IMR-90 (cell line): ENCODE results near the gene RGS9.

ENCODE experiments used
- CEBPB ChIP-seq: IDR thresholded peaks from 2 replicates; pipeline ENCODE4 v1.6.1; 2012; ENCODE audit warnings: low read depth, low read length, improper control_type of control experiment
- FOS ChIP-seq: fragments of 150-350 bp; IDR thresholded peaks from 2 replicates; pipeline ENCODE4 v1.6.1; 2016; ENCODE audit warnings: low read depth, low read length
- NFE2L2 ChIP-seq: fragments of 150-350 bp; IDR thresholded peaks from 2 replicates; pipeline ENCODE4 v1.6.1; 2016; ENCODE audit warnings: low read depth, mild to moderate bottlenecking, low read length
- POLR2A ChIP-seq: IDR thresholded peaks from 2 replicates; pipeline ENCODE4 v1.6.1; 2012; ENCODE audit warnings: mild to moderate bottlenecking, low read depth, low read length
- RCOR1 ChIP-seq: IDR thresholded peaks from 2 replicates; pipeline ENCODE4 v1.6.1; 2012; ENCODE audit warnings: mild to moderate bottlenecking, low read length, improper control_type of control experiment; ENCODE audit not compliant: insufficient replicate concordance
- SMC3 ChIP-seq: fragments of 150-350 bp; IDR thresholded peaks from 2 replicates; pipeline ENCODE4 v1.6.1; 2016; ENCODE audit warnings: low read depth, mild to moderate bottlenecking, antibody characterized with exemption, low read length, moderate library complexity
- TF ChIP-seq, protein P1 (sequence below): conservative IDR thresholded peaks from 2 replicates; pipeline ENCODE4 v1.5.1; 2012; ENCODE audit warnings: mild to moderate bottlenecking, low read depth, low read length, improper control_type of control experiment
- TF ChIP-seq, protein P2 (sequence below): fragments of 150-350 bp; IDR thresholded peaks from 2 replicates; pipeline ENCODE4 v1.6.1; 2016; ENCODE audit warnings: low read depth, mild to moderate bottlenecking, low read length, moderate library complexity, borderline replicate concordance

DNA sequence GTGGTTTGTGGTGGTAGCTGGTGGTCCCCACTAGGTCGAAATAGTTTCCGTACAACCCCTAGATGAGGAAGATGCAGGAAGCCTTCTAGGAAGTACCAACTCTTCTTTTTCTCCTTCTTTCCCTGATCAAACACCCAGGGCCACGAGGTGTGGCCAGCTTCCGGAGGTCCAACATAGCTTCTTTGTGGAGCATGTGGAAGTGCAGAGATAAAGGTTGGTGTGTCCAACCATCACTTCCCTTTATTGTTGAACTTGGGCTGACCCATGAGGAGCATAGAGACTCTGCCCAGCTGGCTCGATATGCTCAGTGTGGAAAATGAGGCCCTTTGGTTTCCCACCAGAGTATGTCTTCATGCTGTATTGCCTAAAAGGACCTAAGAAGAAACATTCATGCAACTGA is 6.3 kb upstream of the RGS9 start:
- no peak for TF ChIP-seq RCOR1
- TF ChIP-seq, protein P1, sequence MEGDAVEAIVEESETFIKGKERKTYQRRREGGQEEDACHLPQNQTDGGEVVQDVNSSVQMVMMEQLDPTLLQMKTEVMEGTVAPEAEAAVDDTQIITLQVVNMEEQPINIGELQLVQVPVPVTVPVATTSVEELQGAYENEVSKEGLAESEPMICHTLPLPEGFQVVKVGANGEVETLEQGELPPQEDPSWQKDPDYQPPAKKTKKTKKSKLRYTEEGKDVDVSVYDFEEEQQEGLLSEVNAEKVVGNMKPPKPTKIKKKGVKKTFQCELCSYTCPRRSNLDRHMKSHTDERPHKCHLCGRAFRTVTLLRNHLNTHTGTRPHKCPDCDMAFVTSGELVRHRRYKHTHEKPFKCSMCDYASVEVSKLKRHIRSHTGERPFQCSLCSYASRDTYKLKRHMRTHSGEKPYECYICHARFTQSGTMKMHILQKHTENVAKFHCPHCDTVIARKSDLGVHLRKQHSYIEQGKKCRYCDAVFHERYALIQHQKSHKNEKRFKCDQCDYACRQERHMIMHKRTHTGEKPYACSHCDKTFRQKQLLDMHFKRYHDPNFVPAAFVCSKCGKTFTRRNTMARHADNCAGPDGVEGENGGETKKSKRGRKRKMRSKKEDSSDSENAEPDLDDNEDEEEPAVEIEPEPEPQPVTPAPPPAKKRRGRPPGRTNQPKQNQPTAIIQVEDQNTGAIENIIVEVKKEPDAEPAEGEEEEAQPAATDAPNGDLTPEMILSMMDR = no peak
- TF ChIP-seq FOS = no peak
- TF ChIP-seq POLR2A = no peak
- no peak for TF ChIP-seq SMC3
- TF ChIP-seq, protein P2, sequence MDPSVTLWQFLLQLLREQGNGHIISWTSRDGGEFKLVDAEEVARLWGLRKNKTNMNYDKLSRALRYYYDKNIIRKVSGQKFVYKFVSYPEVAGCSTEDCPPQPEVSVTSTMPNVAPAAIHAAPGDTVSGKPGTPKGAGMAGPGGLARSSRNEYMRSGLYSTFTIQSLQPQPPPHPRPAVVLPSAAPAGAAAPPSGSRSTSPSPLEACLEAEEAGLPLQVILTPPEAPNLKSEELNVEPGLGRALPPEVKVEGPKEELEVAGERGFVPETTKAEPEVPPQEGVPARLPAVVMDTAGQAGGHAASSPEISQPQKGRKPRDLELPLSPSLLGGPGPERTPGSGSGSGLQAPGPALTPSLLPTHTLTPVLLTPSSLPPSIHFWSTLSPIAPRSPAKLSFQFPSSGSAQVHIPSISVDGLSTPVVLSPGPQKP = no peak
- no peak for TF ChIP-seq NFE2L2
- no peak for TF ChIP-seq CEBPB
